ENCODE data around the gene NEK11. TPM values are rescaled to one million over a fixed set of nuclear protein-coding genes. Genes with fewer than 3 reads are reported as not detected.
A peak's percentile ranks its signal among the peaks of the same experiment; 100 is the strongest.

Gene NEK11
- total RNA-seq, 4 donors from 2014 or later = 14.8 to 34.0 (median 28.2) TPM

DNA sequence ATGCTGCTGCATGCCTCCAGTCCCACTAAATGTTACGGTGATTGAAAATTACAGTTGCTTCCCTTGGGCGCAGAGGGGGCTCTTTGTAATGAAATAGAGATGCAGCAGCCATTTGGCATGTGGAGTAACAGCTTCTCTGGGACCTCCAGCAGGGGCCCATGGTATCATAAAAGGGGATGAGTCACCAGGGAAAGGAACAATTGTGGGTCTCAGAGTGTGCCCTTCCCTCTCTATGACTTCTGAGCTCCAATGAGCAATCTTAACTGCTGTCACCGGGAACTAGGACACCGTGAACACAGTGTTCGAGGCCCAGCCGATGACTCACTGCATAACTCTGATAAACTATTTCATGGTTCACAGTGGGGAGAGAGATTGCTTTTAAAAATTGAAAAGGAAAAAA lies 190.1 kb downstream of the NEK11 start:
- WGBS, 2 donors = 78 to 81% methylated on average over 6 of the region's 6 CpGs

DNA sequence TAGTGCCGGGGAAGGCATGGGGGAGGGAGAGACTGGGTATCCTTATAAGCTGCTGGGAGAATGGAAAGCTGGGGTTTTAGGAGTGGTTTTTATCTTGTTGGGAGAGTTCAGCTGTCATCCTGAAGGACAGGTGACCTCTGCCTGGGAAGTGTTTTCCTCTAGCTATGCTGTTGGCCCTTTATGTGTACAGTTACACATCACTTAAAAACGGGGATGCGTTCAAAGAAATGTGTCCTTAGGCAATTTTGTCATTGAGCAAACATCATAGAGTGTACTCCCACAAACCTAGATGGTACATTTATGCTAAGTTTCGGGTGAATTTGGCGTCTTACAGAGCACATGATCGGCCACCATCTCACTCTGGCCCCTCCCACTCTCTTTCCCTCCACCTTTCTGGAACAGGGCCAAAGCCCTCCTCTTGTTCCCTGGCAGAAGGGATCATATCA lies 190.6 kb downstream of the NEK11 start:
- no peaks in the 10 kb centered on the region for H3K9me3 ChIP-seq
- intact Hi-C loops (cut with DNase I) = no loop called here
- H3K4me1 ChIP-seq = peaks cover 0 to 3% of the 10 kb centered on the region in 2 donors
- H3K36me3 ChIP-seq = no peaks in the 10 kb centered on the region
- no peaks in the 10 kb centered on the region for H3K27me3 ChIP-seq
- H3K4me3 ChIP-seq (replicated peaks in 1 of 3) = no peak overlapping the region
- no peak for DNase-seq
- no peak overlapping the region for H3K27ac ChIP-seq
- TF ChIP-seq POLR2A (IDR thresholded peaks at IDR 0.05) = no peak
- TF ChIP-seq, protein P1, sequence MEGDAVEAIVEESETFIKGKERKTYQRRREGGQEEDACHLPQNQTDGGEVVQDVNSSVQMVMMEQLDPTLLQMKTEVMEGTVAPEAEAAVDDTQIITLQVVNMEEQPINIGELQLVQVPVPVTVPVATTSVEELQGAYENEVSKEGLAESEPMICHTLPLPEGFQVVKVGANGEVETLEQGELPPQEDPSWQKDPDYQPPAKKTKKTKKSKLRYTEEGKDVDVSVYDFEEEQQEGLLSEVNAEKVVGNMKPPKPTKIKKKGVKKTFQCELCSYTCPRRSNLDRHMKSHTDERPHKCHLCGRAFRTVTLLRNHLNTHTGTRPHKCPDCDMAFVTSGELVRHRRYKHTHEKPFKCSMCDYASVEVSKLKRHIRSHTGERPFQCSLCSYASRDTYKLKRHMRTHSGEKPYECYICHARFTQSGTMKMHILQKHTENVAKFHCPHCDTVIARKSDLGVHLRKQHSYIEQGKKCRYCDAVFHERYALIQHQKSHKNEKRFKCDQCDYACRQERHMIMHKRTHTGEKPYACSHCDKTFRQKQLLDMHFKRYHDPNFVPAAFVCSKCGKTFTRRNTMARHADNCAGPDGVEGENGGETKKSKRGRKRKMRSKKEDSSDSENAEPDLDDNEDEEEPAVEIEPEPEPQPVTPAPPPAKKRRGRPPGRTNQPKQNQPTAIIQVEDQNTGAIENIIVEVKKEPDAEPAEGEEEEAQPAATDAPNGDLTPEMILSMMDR (IDR thresholded peaks at IDR 0.05) = no peak
- WGBS, 2 donors = 84 to 88% methylated on average over 6 of the region's 6 CpGs

More for the DNA sequence above, 190.1 kb downstream of the NEK11 start:
- H3K36me3 ChIP-seq = no peaks in the 10 kb centered on the region
- no peak for TF ChIP-seq POLR2A (IDR thresholded peaks at IDR 0.05)
- no peaks in the 10 kb centered on the region for H3K27me3 ChIP-seq
- intact Hi-C loops (cut with DNase I) = no loop called here
- H3K4me1 ChIP-seq = peaks cover 0 to under 1% of the 10 kb centered on the region in 2 donors
- DNase-seq = no peak
- no peak overlapping the region for H3K4me3 ChIP-seq (replicated peaks in 1 of 3)
- H3K27ac ChIP-seq = no peak overlapping the region
- no peaks in the 10 kb centered on the region for H3K9me3 ChIP-seq

DNA sequence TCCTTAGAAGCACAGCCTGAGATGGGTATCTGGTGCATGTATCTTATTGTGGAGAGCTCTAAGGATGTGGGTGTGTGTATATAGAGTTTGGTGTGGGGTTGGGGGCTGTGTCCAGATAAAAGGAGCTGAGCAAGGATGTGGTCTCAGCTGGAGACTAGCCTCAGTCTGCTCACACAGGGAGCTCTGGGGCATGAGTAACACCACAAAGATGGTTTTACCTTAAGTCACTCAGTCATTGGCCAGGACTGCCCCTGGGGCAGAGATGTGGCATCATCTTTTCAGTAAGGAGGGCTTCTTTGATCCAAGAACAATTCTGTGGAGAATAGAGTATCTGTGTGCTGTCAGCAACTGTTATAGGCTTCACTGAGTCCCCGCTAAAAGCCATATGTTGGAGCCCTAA lies 191.5 kb downstream of the NEK11 start:
- 94 to 100% methylated on average over 1 of the region's 1 CpG for WGBS, 2 donors
- no peaks in the 10 kb centered on the region for H3K27me3 ChIP-seq
- H3K4me3 ChIP-seq (replicated peaks in 1 of 3) = no peak overlapping the region
- intact Hi-C loops (cut with DNase I) = no loop called here
- no peak overlapping the region for H3K27ac ChIP-seq
- no peak for DNase-seq
- no peaks in the 10 kb centered on the region for H3K36me3 ChIP-seq
- H3K9me3 ChIP-seq = no peaks in the 10 kb centered on the region
- TF ChIP-seq POLR2A (IDR thresholded peaks at IDR 0.05) = no peak
- TF ChIP-seq, protein P1 (IDR thresholded peaks at IDR 0.05) = no peak
- peaks cover 0 to 3% of the 10 kb centered on the region in 2 donors for H3K4me1 ChIP-seq

DNA sequence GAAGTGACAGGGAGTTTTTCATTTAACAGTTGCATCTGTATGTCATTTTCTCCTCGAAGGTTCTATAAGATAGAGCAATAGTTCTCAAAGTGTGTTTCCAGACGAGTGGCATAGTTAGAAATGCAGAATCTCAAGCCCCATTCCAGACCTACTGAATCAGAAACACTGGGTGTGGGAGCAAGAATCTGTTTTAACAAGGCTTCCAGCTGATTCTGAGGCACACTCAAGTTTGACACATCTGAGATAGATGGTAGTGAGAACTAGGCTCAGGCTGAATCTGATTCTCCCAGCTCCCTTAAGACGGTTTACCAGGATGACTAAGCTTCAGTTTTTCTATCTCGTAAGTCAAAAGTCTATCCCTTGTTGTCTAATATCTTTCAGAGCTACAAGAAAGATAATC lies 195.1 kb downstream of the NEK11 start:
- WGBS, 2 donors = 38 to 44% methylated on average over 4 of the region's 4 CpGs

DNA sequence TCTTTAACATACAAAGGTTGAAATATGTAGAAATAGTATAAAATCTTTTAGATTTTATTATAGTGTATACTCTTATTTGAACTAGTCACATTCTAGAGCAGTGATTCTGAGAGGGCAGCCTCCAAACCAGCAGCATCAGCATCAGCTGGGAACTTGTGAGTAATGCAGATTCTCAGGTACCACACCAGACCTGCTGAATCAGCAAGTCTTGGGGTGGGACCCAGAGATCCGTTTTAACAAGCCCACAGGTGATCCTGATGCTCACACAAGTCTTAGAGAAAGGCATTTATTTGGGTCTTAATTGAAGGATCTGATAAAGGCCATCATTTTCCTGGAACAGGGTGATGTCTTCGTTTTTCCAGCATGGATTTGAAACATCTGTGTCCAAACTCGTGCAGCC lies 195.9 kb downstream of the NEK11 start:
- TF ChIP-seq POLR2A (IDR thresholded peaks at IDR 0.05) = no peak
- TF ChIP-seq, protein P1 (IDR thresholded peaks at IDR 0.05) = no peak
- intact Hi-C loops (cut with DNase I) = no loop called here
- no peaks in the 10 kb centered on the region for H3K9me3 ChIP-seq
- H3K4me3 ChIP-seq (replicated peaks in 1 of 3) = no peak overlapping the region
- DNase-seq = no peak
- 91 to 94% methylated on average over 3 of the region's 3 CpGs for WGBS, 2 donors
- H3K27me3 ChIP-seq = no peaks in the 10 kb centered on the region
- no peaks in the 10 kb centered on the region for H3K36me3 ChIP-seq
- H3K4me1 ChIP-seq = peaks cover 0 to 3% of the 10 kb centered on the region in 2 donors
- no peak overlapping the region for H3K27ac ChIP-seq

More for the DNA sequence above, 195.1 kb downstream of the NEK11 start:
- peak overlapping the region in 1 of 3 donors; percentile 29 for H3K27ac ChIP-seq
- no peaks in the 10 kb centered on the region for H3K36me3 ChIP-seq
- no peak for DNase-seq
- peaks cover 0 to 3% of the 10 kb centered on the region in 2 donors for H3K4me1 ChIP-seq
- intact Hi-C loops (cut with DNase I) = no loop called here
- no peaks in the 10 kb centered on the region for H3K27me3 ChIP-seq
- no peaks in the 10 kb centered on the region for H3K9me3 ChIP-seq
- H3K4me3 ChIP-seq (replicated peaks in 1 of 3) = no peak overlapping the region
- TF ChIP-seq, protein P1 (IDR thresholded peaks at IDR 0.05) = no peak
- no peak for TF ChIP-seq POLR2A (IDR thresholded peaks at IDR 0.05)

All from thyroid gland (tissue), 4 donors.